T-helper 9 cell (primary cell): ENCODE data around the gene MMP1.

Experiments
- DNase-seq: peaks from one replicate; pipeline ENCODE4 v3.0.0-alpha.2; 2020

MMP1 gene

DNA sequence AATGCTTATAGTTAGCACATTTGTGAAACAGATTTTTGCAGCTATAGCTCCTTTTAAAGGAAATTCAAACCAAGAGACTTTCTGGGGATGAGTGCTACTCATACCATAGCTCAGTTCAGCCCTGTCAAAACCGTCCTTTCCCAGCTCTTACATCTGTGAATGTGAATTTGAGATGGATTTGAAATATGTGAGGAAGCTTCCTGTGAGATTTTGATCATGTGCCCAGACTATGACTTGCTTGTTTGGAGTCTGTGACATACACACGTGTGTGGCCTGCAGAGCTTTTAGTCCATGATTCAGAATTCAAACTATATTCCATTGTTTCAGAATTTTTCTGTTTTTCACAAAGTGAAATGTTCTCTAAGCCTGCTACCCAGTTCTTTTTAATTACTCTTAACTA lies 4.4 kb upstream of the MMP1 start:
- no peak for DNase-seq

GRCh38 chr11:102800767-102801166 lies 2.8 kb upstream of the MMP1 start:
- DNase-seq, result no peak

DNA sequence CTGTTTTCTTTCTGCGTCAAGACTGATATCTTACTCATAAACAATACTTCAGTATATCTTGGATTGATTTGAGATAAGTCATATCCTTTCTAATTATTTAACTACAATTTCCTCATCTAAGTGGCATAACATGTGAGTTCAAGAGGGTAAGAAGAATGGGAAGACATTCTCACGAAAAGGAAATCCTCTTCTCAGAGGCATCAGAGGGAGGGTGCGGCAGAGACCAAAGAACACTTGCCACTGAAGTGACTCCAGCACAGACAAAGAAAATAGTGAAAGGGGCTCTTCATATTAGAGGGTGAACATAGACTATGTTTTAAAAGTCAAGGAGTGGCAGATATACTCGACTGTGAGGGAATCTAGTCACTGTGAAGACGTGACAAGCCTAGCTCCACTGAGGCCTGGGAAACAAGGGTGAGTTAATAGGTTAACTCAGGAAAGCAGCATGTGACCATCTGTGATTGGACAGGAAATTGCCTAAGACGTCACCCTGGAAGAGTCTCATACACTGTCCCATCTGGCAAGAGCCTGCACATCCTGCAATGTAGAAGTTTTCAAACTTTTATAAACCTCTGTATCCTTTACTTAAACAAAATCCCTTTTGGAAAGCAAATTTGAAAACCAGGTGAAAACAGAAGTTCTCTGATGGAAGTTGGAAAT lies 1.9 kb upstream of the MMP1 start:
- no peak for DNase-seq

DNA sequence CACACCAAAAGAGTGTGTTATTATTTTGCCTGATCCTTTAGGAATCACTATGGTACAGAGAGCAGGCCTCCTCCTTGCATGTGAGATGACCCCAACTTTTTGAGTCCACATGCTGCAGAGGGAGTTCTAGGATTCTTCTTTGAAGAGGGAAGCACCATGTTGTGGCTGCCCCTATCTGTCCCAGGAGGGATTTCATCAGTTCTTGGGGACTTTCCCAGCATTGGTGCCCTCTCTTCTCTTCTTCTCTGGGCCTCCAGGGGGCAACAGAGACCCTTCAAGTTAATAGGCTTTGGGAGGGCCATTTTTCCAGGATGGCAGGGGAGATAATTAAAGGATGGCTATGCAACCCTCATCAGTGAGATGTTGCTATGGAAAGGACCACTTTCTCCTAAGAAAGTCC lies 3.6 kb downstream of the MMP1 start:
- no peak for DNase-seq

DNA sequence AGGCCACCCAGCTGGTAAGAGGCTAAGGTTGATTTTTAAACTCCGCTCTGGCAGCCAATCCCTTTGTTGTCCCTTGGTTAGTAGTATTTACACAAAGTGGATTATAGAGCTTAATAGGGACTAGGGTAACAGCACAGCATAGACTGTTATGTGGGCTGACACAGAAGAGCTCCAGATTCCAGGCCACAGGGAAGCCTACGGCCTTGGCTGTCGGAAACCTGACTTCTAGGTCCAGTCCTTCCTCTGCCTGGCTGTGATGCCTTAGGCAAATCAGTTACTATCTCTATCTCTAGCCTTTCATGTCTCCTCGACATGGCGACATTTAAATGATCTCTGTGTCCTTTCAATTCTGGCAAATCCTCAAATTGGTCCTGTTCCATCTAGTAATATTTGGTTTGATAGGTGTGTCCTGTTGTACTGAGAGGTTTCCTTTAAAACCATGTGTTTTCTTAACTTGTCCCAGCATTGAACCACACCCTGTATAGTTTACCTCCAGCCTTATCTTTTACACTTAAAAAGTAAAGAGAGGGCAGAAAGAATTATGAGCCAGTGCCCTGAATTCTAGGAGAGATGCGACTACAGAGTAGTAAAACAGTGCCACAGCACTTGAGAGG lies 4.2 kb downstream of the MMP1 start:
- DNase-seq, result no peak

- no peak for DNase-seq
These were observed 5.4 kb downstream of the MMP1 start for GRCh38 chr11:102792604-102793003.

DNA sequence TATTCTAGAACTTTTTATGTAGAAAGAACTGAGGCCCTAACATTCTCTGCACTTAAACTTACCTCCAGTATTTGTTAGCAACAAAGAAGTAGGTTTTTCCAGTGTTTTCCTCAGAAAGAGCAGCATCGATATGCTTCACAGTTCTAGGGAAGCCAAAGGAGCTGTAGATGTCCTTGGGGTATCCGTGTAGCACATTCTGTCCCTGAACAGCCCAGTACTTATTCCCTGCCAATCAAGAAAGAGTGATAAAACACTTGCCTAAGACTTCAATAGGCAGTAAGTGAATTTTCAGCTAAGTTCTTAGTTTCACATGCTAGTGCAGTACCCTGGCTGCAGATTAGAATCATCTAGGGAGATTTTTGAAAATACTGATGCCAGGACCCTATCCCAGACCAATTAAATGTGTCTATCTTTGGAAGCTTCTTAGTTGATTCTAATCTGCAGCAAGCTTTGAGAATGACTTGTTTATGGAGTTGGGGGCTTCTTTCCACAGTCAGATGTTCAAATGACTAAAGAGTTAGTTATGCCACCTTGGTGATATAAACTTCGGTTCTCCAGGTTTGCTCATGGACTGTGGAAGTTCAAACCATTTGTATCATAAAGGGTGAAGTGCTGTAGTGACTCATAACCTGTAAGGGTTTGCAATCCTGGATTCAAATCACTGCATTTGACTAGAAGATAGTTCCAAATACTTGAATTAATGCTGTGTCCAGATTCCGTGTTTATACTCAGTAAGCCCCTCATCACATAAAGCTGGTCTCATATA lies 6.5 kb downstream of the MMP1 start:
- no peak for DNase-seq

- DNase-seq, result no peak
These were observed 9.5 kb downstream of the MMP1 start for GRCh38 chr11:102788334-102788995.

GRCh38 chr11:102784380-102784779 lies 13.6 kb downstream of the MMP1 start:
- DNase-seq, result no peak

GRCh38 chr11:102783720-102784119 lies 14.2 kb downstream of the MMP1 start:
- no peak for DNase-seq

DNA sequence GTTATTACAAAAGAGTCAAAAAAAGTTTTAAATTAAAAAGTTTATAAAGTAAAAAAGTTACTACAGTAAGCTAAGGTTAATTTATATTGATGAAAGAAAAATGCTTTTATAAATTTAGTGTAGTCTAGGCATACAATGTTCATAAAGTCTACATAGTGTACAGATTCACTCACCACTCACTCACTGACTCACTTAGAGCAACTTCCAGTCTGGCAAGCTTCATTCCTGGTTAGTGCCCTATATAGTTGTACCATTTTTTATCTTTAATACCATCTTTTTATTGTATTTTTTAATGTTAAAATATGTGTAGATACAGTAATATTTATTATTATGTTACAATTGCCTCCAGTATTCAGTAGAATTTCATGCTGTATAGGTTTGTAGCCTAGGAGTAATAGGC lies 14.9 kb downstream of the MMP1 start:
- DNase-seq, result no peak

DNA sequence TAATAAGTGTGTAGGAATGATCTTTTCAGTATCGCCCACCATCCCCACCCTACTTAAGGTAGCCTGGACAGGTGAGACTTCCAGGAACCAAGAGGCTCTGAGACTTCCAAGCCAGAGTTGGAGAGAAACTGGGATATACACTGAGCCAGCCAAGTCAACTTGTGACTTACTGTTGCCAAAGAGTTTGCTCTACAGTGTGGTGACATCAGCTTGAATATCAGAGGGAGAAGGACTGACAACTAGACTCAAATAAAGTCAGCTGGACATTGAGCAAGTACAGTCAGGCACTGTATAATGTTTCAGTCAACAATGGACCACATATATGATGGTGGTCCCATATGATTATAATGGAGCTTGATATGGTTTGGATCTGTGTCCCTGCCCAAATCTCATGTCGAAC lies 16.3 kb downstream of the MMP1 start:
- no peak for DNase-seq

DNA sequence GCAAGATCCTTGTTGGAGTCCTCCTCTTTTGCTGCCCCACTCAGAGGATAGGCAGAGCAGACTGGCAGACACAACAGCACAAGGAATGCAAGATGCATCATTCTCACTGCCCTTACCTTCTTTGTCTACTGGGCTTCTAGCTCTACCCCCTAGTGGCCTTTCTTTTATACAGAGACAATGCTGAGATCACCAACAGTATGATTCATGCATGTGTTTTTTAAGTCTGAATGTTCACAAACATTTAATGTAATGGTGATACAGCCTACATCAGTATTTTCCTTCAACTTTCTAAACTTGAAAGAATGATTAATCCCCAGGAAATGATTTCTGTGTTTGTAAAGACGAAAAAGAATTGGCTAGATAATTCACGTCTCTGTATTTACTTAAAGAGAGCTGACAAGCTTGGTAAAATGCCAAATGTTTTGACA lies 17.5 kb downstream of the MMP1 start, which contains the start of gene MMP10:
Gene MMP10 (minus strand): TSS at position 138 of the 428 bp plus-strand sequence. CDS start 37 bp downstream, at position 101.
- DNase-seq, result no peak

GRCh38 chr11:102776454-102776853 lies 21.5 kb downstream of the MMP1 start:
- DNase-seq, result no peak

GRCh38 chr11:102773386-102773785 lies 24.6 kb downstream of the MMP1 start:
- DNase-seq, result no peak

DNA sequence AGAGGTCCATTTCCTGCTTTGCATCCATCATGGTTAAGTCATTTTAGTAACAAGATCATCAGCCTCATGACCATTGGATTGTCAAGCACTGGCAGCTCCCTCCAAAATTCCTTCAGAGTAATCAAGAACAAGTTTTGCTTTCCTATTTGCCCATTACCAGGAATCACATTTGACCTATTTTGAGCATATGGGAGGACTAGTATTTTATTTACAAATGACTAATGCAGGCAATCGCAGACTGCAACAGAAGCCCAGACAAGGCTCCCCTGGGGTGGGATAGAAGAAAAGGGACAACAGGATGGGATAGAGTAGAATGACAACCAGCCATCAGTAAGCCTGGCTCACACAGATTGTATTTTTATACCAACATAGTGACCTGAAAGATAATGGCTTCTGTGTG lies 26.6 kb downstream of the MMP1 start:
- no peak for DNase-seq

GRCh38 chr11:102770191-102770590 lies 27.8 kb downstream of the MMP1 start:
- no peak for DNase-seq

DNA sequence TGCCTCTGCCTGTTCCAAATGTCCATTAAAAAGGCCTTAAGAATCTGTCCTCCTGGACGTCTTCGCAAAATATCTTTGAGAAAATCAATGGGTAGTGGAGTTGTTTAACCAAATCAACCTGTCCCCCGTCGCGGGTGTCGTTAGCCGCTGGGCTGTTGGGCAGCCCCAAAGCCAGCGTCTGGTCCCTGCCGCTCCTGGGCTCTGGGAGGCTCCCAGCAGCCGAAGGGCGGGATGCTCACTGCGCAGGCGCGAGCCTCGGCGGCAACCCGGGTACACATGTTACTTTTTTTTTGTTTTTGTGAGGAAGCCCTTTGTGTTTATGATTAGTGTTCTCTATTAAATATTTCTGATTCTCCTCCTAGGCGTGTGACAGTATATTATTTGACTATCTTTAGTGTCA lies 30.2 kb downstream of the MMP1 start:
- DNase-seq, result no peak

- DNase-seq, result no peak
These were observed 34.5 kb downstream of the MMP1 start for GRCh38 chr11:102763440-102763839.

- DNase-seq, result no peak
These were observed 35.6 kb downstream of the MMP1 start for GRCh38 chr11:102762361-102762767.

GRCh38 chr11:102761646-102762238 lies 36.2 kb downstream of the MMP1 start:
- no peak for DNase-seq

DNA sequence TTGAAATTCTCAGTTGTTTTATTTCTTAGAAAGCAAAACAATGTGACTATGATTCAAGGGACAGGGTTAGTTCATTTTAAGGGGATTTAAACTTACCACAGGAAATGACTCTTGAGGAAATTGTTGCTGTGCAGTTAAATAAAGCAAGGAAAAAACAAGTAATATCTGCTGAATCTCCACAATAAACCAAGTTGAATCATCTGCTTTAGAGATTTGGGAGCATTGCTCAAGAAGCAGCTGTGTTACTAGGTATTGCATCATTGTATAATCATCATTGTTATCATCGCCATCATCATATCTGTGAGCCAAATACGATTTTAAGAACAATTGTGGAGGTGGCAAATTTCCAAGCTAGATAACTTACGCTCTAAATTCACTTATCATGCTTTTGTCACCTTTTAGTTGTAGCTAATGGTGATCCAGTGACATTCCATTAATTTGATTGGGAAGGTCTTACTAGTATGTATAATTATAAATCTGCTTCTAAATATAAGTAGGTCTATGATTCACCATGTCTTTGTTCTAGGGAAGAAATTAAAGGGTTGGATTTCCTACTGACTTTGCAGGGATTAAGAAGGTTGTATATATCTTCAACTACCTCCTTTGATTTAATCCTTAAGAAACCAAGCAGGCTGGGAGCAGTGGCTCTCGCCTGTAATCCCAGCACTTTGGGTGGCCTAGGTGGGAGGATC lies 37.5 kb downstream of the MMP1 start:
- no peak for DNase-seq
